Endodermal cell (in vitro differentiated cells): ENCODE data around the gene ZBTB25. TPM values are rescaled to one million over a fixed set of nuclear protein-coding genes. Genes with fewer than 3 reads are reported as not detected.

ENCODE experiments used
- DNase-seq: peaks from one replicate; pipeline ENCODE4 v3.0.0-alpha.2; 2017
- H3K27ac ChIP-seq: 2 replicates; pipeline ENCODE4 v1.5.1; 2013; ENCODE audit warnings: mild to moderate bottlenecking, low read depth, low read length, moderate library complexity
- H3K27me3 ChIP-seq: 2 replicates; pipeline ENCODE4 v1.6.1; 2013; ENCODE audit warnings: mild to moderate bottlenecking, low read length, moderate library complexity; ENCODE audit not compliant: insufficient read depth, control insufficient read depth, poor library complexity, severe bottlenecking
- H3K36me3 ChIP-seq: 2 replicates; pipeline ENCODE4 v1.7.0; 2013; ENCODE audit warnings: mild to moderate bottlenecking, low read length, moderate library complexity; ENCODE audit not compliant: control insufficient read depth, insufficient read depth
- H3K4me1 ChIP-seq: one replicate; pipeline ENCODE4 v1.7.0; 2013; ENCODE audit warnings: low read length; ENCODE audit not compliant: control insufficient read depth, insufficient read depth
- H3K4me3 ChIP-seq: 2 replicates; pipeline ENCODE4 v1.5.1; 2013; ENCODE audit warnings: mild to moderate bottlenecking, low read length, moderate library complexity
- H3K9ac ChIP-seq: 2 replicates; pipeline ENCODE4 v1.6.1; 2013; ENCODE audit warnings: mild to moderate bottlenecking, low read length, moderate library complexity; ENCODE audit not compliant: poor library complexity, severe bottlenecking; ENCODE audit errors: extremely low read depth
- H3K9me3 ChIP-seq: 2 replicates; pipeline ENCODE4 v1.6.1; 2013; ENCODE audit warnings: mild to moderate bottlenecking, low read length, moderate library complexity; ENCODE audit not compliant: control insufficient read depth
- H3K27ac Mint-ChIP-seq: 2 replicates; pipeline ENCODE4 v1.8.0; 2020; ENCODE audit warnings: mixed read lengths
- H3K27me3 Mint-ChIP-seq: 2 replicates; pipeline ENCODE4 v1.8.0; 2021; ENCODE audit warnings: mild to moderate bottlenecking, mixed read lengths; ENCODE audit not compliant: insufficient read depth
- H3K36me3 Mint-ChIP-seq: 2 replicates; pipeline ENCODE4 v1.8.0; 2020; ENCODE audit warnings: low read depth, mixed read lengths
- H3K4me1 Mint-ChIP-seq: 2 replicates; pipeline ENCODE4 v1.8.0; 2020; ENCODE audit warnings: mixed read lengths
- H3K4me3 Mint-ChIP-seq: 2 replicates; pipeline ENCODE4 v1.8.0; 2020; ENCODE audit warnings: mild to moderate bottlenecking, moderate library complexity, mixed read lengths
- H3K9me3 Mint-ChIP-seq: 2 replicates; pipeline ENCODE4 v1.8.0; 2020; ENCODE audit warnings: mild to moderate bottlenecking, mixed read lengths
- WGBS, 2 experiments: methylation state at CpG; one replicate each; pipeline versions ENCODE4 v1.1.5 to v1.1.7; 2013; ENCODE audit warnings: missing lambda C conversion rate in 2 of 2, mixed read lengths in 1 of 2; ENCODE audit not compliant: insufficient coverage in 1 of 2, insufficient read length in 1 of 2; 5-methylcytosine and 5-hydroxymethylcytosine counted together
- total RNA-seq, 2 donors: library from RNA; stranded (reverse); fragmentation: NEBNext Ultra II Directional in 1 of 2; extraction: Animal tissue kit (Norgen Biotek cat#: 25700) in 1 of 2; gene quantifications; 2 replicates in 1 of 2; 3 replicates in 1 of 2; pipeline ENCODE4 v1.2.1, GENCODE V29; 2021
- TF ChIP-seq, protein P1 (sequence below): fragments of 200-600 bp; sonication (generic); conservative IDR thresholded peaks from 2 replicates; pipeline ENCODE4 v1.5.0; 2021; ENCODE audit warnings: antibody characterized with exemption, mild to moderate bottlenecking

The ZBTB25 gene
- total RNA-seq, 2 donors from 2014 or later, result 14.0 to 17.0 TPM

DNA sequence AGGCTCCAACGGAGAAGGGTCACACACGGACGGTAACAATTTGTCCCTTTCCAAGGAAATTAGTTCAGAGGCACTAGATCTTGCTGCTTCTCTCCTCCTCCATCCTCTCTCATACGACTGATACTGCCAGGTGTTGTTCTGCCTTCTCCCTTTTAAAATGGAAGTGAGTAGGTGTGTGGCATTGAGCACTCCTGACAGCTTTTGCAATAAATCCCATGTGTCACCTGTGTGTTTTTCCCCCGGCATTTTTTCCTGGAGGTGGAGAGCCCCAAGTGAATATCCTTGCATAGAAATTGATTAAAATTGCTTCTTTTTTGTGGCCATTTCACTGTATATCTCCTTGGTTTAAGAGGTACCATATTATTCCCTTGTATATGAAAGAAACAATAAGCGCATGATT is 64.5 kb downstream of the ZBTB25 start:
- H3K36me3 ChIP-seq, result peaks cover 70% of the 10 kb centered on the region
- no peaks in the 10 kb centered on the region for H3K27me3 ChIP-seq
- WGBS, 2 experiments, result 98% methylated on average over 5 to 6 of the region's 6 CpGs
- TF ChIP-seq, protein P1, sequence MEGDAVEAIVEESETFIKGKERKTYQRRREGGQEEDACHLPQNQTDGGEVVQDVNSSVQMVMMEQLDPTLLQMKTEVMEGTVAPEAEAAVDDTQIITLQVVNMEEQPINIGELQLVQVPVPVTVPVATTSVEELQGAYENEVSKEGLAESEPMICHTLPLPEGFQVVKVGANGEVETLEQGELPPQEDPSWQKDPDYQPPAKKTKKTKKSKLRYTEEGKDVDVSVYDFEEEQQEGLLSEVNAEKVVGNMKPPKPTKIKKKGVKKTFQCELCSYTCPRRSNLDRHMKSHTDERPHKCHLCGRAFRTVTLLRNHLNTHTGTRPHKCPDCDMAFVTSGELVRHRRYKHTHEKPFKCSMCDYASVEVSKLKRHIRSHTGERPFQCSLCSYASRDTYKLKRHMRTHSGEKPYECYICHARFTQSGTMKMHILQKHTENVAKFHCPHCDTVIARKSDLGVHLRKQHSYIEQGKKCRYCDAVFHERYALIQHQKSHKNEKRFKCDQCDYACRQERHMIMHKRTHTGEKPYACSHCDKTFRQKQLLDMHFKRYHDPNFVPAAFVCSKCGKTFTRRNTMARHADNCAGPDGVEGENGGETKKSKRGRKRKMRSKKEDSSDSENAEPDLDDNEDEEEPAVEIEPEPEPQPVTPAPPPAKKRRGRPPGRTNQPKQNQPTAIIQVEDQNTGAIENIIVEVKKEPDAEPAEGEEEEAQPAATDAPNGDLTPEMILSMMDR, result no peak
- no peak for DNase-seq
- no peak overlapping the region for H3K27ac ChIP-seq
- Mint-ChIP-seq H3K27me3 (no peaks in the 10 kb centered on the region), H3K27ac (no peak overlapping the region), H3K4me3 (no peak overlapping the region), H3K36me3 (peaks cover 59% of the 10 kb centered on the region), H3K9me3 (no peaks in the 10 kb centered on the region), H3K4me1 (no peaks in the 10 kb centered on the region)
- no peak overlapping the region for H3K9ac ChIP-seq
- no peak overlapping the region for H3K4me3 ChIP-seq
- no peaks in the 10 kb centered on the region for H3K4me1 ChIP-seq
- H3K9me3 ChIP-seq, result no peaks in the 10 kb centered on the region

DNA sequence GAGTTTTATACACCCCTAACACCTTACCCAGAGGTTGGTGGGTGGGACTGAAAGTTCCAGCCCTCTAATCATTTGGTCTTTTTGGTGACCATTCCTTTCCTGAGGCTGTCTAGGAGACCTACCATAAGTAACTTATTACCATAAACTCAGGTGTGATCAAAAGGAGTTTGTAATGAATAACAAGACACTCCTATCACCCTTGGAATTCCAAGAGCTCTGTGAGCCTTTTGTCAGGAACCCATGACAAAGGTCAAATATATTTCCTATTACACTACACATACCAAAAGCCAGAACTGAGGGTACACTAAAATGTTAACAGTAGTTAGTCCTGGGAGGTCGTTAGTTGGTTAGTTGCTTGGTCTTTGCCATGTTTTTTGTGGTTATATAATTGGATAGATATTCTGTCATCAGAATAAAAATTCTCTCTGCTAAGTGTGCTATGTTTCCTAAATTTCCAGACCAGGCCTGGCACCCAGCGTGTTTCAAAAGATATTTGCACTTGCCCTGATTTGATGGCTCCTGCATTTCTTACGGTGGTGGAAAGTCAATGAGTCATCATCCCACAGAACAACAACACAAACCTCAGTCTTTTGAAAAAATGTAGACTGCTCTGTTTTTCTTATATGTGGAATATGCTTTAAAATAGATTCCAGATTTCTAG is 65.3 kb downstream of the ZBTB25 start:
- no peak overlapping the region for H3K27ac ChIP-seq
- WGBS, 2 experiments, result 79 to 100% methylated on average over 1 to 3 of the region's 3 CpGs
- no peak for DNase-seq
- Mint-ChIP-seq H3K9me3 (no peaks in the 10 kb centered on the region), H3K27me3 (no peaks in the 10 kb centered on the region), H3K4me3 (no peak overlapping the region), H3K27ac (no peak overlapping the region), H3K36me3 (peaks cover 56% of the 10 kb centered on the region), H3K4me1 (no peaks in the 10 kb centered on the region)
- no peak overlapping the region for H3K4me3 ChIP-seq
- no peaks in the 10 kb centered on the region for H3K4me1 ChIP-seq
- TF ChIP-seq, protein P1, result no peak
- peaks cover 73% of the 10 kb centered on the region for H3K36me3 ChIP-seq
- no peaks in the 10 kb centered on the region for H3K9me3 ChIP-seq
- H3K27me3 ChIP-seq, result no peaks in the 10 kb centered on the region
- H3K9ac ChIP-seq, result no peak overlapping the region

DNA sequence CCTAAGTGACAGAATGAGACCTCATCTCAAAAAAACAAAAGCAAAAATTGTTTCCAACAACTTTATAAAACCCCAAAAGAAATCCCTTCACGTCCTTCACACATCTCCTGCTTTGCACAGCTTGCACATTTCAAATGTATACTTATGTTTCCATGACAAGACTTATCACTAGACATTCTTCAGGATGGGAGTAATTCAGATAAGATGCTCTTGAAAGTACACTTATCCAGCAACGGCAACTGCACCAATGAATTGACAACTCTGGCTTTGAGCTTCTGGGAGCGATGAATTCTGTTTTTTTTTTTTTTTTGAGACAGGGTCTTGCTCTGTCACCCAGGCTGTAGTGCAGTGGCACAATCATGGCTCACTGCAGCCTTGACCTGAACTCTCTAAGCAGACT is 69.1 kb downstream of the ZBTB25 start:
- H3K9me3 Mint-ChIP-seq, result no peaks in the 10 kb centered on the region
- 63 to 97% methylated on average over 3 of the region's 3 CpGs for WGBS, 2 experiments

More for the DNA sequence above, 69.1 kb downstream of the ZBTB25 start:
- no peak overlapping the region for H3K4me3 ChIP-seq
- peaks cover 78% of the 10 kb centered on the region for H3K36me3 ChIP-seq
- Mint-ChIP-seq H3K27me3 (no peaks in the 10 kb centered on the region), H3K36me3 (peaks cover 46% of the 10 kb centered on the region), H3K27ac (no peak overlapping the region), H3K4me3 (no peak overlapping the region), H3K4me1 (no peaks in the 10 kb centered on the region)
- H3K27me3 ChIP-seq, result no peaks in the 10 kb centered on the region
- no peaks in the 10 kb centered on the region for H3K9me3 ChIP-seq
- no peaks in the 10 kb centered on the region for H3K4me1 ChIP-seq
- H3K9ac ChIP-seq, result no peak overlapping the region
- no peak overlapping the region for H3K27ac ChIP-seq
- TF ChIP-seq, protein P1, result no peak
- DNase-seq, result no peak
